GM18499 (cell line): ENCODE measurements around the gene SCGN.

Experiments
- ATAC-seq: cut with Tn5 transposase; IDR thresholded peaks from one replicate; pipeline ENCODE4 v1.9.1; 2021; ENCODE audit warnings: moderate number of reproducible peaks; ENCODE audit not compliant: insufficient read depth, unreplicated experiment

SCGN gene, protein sequence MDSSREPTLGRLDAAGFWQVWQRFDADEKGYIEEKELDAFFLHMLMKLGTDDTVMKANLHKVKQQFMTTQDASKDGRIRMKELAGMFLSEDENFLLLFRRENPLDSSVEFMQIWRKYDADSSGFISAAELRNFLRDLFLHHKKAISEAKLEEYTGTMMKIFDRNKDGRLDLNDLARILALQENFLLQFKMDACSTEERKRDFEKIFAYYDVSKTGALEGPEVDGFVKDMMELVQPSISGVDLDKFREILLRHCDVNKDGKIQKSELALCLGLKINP

DNA sequence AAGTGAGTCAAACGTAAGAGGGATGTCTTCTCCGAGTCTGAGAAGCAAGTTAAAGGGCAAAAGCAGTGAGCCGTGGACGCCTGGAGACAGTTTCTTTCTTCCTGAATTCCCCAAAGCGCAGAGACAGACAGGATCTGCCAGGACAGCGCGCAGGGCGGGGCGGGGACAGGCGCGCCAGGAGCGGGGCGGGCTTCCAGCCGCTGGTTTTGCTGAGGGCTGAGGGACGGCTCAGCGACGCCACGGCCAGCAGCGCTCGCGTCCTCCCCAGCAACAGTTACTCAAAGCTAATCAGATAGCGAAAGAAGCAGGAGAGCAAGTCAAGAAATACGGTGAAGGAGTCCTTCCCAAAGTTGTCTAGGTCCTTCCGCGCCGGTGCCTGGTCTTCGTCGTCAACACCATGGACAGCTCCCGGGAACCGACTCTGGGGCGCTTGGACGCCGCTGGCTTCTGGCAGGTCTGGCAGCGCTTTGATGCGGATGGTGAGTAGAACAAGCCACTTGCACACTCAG, at the start of gene SCGN:
Gene SCGN (plus strand): TSS at position 209 of the 509 bp plus-strand sequence. CDS start 189 bp downstream, at position 398.
- no peak for ATAC-seq

DNA sequence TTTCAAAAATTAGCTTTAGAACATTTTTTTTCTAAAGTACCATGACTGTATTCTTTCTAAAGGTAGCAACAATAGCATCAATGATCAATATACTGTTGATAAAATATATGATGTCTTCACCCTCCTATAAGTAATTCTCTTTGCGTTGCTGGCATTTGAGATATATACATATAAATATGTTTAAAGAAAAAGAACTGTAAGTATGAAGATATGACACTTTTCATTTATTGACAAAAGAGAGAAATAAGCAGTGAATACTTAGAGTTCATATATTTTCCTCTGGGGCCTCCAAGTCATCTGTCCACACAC, 49.4 kb upstream of the SCGN start:
- no peak for ATAC-seq

- no peak for ATAC-seq
Measured at GRCh38 chr6:25603251-25603650, 48.8 kb upstream of the SCGN start.

- no peak for ATAC-seq
Measured at GRCh38 chr6:25606151-25606550, 45.9 kb upstream of the SCGN start.

- no peak for ATAC-seq
Measured at GRCh38 chr6:25608558-25609174, 43.3 kb upstream of the SCGN start.

- ATAC-seq = no peak
Measured at GRCh38 chr6:25612666-25613065, 39.3 kb upstream of the SCGN start.

- ATAC-seq = no peak
Measured at GRCh38 chr6:25613415-25613814, 38.6 kb upstream of the SCGN start.

GRCh38 chr6:25614052-25614451, 38.0 kb upstream of the SCGN start:
- ATAC-seq = no peak

DNA sequence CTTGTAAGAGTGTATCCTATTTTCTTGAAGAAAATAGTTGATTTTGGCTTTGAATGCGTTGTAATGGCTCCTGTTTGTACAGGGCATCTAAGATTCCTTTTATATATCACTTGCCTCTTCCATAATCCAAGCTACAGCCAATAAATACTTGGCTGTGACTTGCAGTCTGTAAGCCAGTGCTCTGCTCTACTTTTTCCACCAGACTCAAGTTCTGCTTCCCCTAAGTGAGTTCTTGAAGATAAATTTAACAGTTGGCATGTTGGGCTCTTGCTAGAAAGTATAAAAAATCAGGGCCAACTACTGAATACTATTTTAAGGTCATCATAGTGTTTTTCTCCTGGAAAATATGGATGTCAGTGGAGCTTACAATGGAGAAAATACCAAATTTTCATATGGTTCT, 36.5 kb upstream of the SCGN start:
- no peak for ATAC-seq

DNA sequence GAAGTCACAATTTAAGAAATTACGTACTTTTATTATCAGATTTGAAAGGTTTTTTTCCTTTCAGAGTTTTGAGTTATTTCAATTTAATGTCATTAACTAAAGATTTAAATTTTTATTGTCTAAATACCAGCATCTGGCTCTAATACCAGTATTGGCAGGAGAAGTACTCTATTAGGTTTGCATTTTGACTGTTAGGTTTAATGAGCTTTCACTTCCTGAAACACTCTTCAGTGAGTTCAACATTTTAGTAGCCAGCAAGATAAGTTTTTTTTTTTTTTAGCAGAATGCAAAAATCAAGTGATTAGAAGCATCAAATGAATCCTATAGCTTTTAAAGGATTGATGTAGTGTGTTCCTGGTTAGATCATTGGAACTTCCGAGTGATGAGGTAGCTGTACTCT, 34.0 kb upstream of the SCGN start:
- ATAC-seq = no peak

GRCh38 chr6:25619217-25619616, 32.8 kb upstream of the SCGN start:
- ATAC-seq = no peak

DNA sequence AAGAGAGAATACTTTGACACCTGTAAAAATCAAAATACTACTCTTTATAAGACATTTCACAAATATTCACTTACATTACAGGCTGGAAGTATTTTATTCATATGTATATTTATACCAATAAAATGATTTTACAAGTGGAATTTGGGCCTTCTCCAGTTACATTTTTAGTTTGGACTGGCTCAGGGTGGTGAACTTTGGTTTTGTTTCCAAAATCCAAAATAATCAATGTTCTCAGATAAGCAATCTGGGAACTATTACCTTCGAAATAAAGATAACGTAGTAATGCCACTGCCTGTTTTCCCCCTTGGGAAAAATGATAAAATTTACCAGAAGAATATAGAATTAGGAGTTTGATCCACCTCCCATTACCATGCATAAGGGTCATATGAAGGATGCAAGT, 31.6 kb upstream of the SCGN start:
- no peak for ATAC-seq

DNA sequence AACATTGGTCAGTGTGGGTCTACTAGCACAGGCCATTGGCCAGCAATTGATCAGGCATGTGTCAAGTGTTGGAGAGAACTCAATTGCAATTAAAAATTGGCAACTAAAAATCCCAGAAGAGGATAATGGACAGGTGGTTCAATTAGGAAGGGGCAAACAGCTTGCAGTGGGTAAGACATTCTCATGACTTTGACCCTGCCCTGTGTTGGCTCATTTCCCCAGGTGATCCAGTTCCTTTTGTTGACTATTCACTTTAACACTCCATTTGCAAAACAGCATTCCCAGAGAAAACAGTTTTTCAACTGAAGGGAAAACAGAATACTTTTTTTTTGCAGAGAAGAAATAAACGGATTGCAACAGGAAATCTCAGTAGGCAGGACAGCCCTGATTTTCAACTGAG, 28.9 kb upstream of the SCGN start:
- ATAC-seq = no peak

GRCh38 chr6:25623879-25624278, 28.1 kb upstream of the SCGN start:
- ATAC-seq = no peak

DNA sequence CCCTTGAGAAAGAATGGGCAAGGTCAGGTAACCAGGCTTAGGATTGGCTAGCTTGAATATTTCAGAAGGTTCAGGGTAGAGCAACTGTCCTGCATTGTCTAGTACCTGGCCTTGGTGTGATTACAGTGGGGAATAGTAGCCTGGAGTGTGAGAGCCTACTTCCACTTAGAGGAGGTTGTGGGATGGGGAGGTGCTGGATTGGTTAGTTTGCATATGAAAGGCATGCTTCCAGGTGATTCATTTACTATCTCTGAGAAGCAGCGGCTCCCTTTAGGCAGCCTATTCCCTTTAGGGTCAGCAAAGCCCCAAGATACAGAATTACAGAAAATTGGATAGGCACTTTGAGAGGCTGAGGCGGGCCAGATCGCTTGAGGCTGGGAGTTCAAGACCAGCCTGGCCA, 25.0 kb upstream of the SCGN start:
- ATAC-seq = no peak

DNA sequence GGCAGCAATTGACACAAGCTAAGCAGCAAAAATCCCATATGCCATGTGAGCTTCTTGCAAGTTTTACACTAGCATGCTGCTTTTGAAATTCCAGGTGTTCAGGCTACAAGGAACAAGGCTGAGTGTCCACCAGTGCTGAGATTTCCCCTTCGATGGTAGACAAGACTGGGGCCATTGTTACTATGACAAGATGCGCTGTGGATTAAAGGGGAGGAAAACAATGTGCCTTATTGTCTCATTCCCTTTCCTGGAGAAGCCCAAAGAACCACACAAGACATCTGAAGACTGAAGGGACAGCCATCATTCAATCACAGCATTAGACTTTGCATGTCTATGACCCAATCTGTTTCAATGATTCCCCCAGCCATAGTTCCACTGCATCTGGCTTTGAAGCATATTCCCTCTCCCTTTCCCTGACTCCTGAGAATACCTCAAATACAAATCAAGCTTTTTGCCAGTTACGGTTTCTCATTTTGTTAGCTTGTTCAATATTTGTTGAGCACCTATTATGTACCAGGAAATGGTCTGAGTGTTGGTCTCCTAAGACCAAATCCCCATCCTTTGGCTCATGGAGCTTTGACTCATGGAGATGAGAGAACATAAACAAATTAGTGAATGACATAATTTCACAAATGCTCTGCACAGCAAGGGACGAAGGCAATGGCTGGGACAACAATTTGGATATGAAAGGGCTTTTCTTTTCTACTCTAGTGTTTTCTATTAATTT, 23.4 kb upstream of the SCGN start:
- no peak for ATAC-seq

- no peak for ATAC-seq
Measured at GRCh38 chr6:25629198-25629576, 22.8 kb upstream of the SCGN start.

- no peak for ATAC-seq
Measured at GRCh38 chr6:25630508-25631278, 21.3 kb upstream of the SCGN start.

DNA sequence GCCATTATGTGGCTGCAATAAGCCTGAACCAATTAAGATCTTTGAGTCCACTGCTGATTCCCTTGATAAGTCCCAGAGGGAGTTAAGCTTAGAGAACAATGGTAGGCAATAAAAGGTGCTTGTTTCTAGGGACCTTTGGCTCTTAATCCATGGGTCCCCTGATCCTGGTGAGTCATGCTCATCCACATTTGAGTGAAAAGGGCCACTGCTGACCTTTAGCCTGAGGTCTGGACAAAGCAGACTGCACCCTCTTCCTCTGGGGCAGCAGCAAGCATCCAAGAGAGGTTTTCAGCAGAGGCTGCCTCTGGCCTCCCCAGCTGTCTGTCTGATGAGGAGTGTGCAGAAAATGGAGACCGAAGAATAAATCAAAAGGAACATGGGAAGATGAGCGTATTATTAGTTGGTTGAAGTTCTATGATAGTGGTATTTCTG, 16.1 kb upstream of the SCGN start:
- ATAC-seq = no peak

GRCh38 chr6:25637211-25637610, 14.8 kb upstream of the SCGN start:
- no peak for ATAC-seq

DNA sequence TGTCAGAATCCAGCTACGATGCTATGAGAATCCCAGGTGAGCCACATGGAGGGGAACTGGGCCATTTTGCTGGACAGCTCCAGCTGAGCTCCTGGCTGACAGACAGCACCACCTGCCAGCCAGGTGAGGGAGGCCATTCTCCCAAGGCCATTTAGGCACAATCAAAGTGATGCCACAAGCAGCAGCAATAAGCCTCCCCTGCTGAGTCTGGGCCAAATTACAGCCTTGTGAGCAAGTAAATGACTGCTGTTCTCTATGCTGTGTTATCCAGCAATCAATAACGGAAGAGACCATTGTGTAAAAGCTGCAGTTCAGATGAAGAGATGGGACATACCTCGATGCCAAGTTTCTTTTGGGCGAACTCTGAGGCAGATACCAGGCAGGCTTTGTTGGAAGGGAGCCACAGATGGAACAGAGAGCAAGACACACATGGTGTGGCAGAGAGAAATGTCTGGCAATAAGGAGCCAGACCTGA, 14.0 kb upstream of the SCGN start:
- ATAC-seq = no peak
